Stimulated activated naive B cell treated with anti-CD40 and anti-IgM and Interleukin-4, amounts not matched to agents 10 μg/mL and 1 μg/mL and 100 μg/mL, for 72 hours (primary cell): ENCODE data around the gene BPGM.
A peak's percentile ranks its signal among the peaks of the same experiment; 100 is the strongest.

Source experiments
- ATAC-seq, 2 donors: fragments of 150-1000 bp; cut with Tn5 transposase; replicated peaks; 2 replicates each; pipeline ENCODE4 v1.10.0; 2021; ENCODE audit warnings: moderate library complexity in 1 of 2
- DNase-seq: peaks from one replicate; pipeline ENCODE4 v3.0.0; 2021
- H3K27ac Mint-ChIP-seq: one replicate; pipeline ENCODE4 v1.8.0; 2022; ENCODE audit warnings: mild to moderate bottlenecking, mixed read lengths
- H3K27me3 Mint-ChIP-seq, 2 donors: one replicate each; pipeline ENCODE4 v1.8.0; 2022; ENCODE audit warnings: mixed read lengths in 2 of 2
- H3K36me3 Mint-ChIP-seq, 2 donors: one replicate each; pipeline ENCODE4 v1.8.0; 2022; ENCODE audit warnings: mixed read lengths in 2 of 2, mild to moderate bottlenecking in 1 of 2
- H3K4me1 Mint-ChIP-seq, 2 donors: one replicate each; pipeline ENCODE4 v1.8.0; 2022; ENCODE audit warnings: mixed read lengths in 2 of 2, mild to moderate bottlenecking in 1 of 2
- H3K4me3 Mint-ChIP-seq, 2 donors: one replicate each; pipeline ENCODE4 v1.8.0; 2022; ENCODE audit warnings: mild to moderate bottlenecking in 2 of 2, mixed read lengths in 2 of 2, moderate library complexity in 1 of 2
- H3K9me3 Mint-ChIP-seq, 2 donors: one replicate each; pipeline ENCODE4 v1.8.0; 2022; ENCODE audit warnings: mixed read lengths in 2 of 2, mild to moderate bottlenecking in 1 of 2

BPGM gene

GRCh38 chr7:134623193-134623592 lies 23.5 kb upstream of the BPGM start:
- Mint-ChIP-seq H3K27ac (no peak overlapping the region), H3K36me3 (no peaks in the 10 kb centered on the region), H3K4me3 (no peak overlapping the region), H3K4me1 (peaks cover 3% of the 10 kb centered on the region in 2 donors), H3K9me3 (no peaks in the 10 kb centered on the region), H3K27me3 (peaks cover 18 to 42% of the 10 kb centered on the region in 2 donors)
- DNase-seq = no peak
- no peak for ATAC-seq

- peaks cover 28 to 38% of the 10 kb centered on the region in 2 donors for H3K27me3 Mint-ChIP-seq
- peaks cover 3 to 8% of the 10 kb centered on the region in 2 donors for H3K4me1 Mint-ChIP-seq
- no peaks in the 10 kb centered on the region for H3K9me3 Mint-ChIP-seq
- no peaks in the 10 kb centered on the region for H3K36me3 Mint-ChIP-seq
- ATAC-seq (no peak), DNase-seq (no peak)
- H3K4me3 Mint-ChIP-seq = no peak overlapping the region
- no peak overlapping the region for H3K27ac Mint-ChIP-seq
Observed at GRCh38 chr7:134625550-134625949, 21.1 kb upstream of the BPGM start.

- no peak for DNase-seq
- H3K4me1 Mint-ChIP-seq = peaks cover 3 to 8% of the 10 kb centered on the region in 2 donors
- no peaks in the 10 kb centered on the region for H3K36me3 Mint-ChIP-seq
- H3K4me3 Mint-ChIP-seq = no peak overlapping the region
- H3K27me3 Mint-ChIP-seq = peaks cover 39 to 44% of the 10 kb centered on the region in 2 donors
- H3K9me3 Mint-ChIP-seq = no peaks in the 10 kb centered on the region
- H3K27ac Mint-ChIP-seq = no peak overlapping the region
- peak in 1 of 2 donors; percentile 39 for ATAC-seq
Observed at GRCh38 chr7:134627109-134627774, 19.4 kb upstream of the BPGM start.

GRCh38 chr7:134627775-134628153 lies 18.9 kb upstream of the BPGM start:
- DNase-seq (no peak), ATAC-seq (no peak)
- no peaks in the 10 kb centered on the region for H3K9me3 Mint-ChIP-seq
- H3K36me3 Mint-ChIP-seq = no peaks in the 10 kb centered on the region
- H3K27me3 Mint-ChIP-seq = peaks cover 34 to 39% of the 10 kb centered on the region in 2 donors
- no peak overlapping the region for H3K27ac Mint-ChIP-seq
- H3K4me1 Mint-ChIP-seq = peaks cover 3 to 8% of the 10 kb centered on the region in 2 donors
- H3K4me3 Mint-ChIP-seq = no peak overlapping the region

- ATAC-seq (no peak), DNase-seq (no peak)
- Mint-ChIP-seq H3K27me3 (peaks cover 30% of the 10 kb centered on the region in 2 donors), H3K4me3 (no peak overlapping the region), H3K36me3 (no peaks in the 10 kb centered on the region), H3K27ac (no peak overlapping the region), H3K9me3 (no peaks in the 10 kb centered on the region), H3K4me1 (peaks cover 3 to 8% of the 10 kb centered on the region in 2 donors)
Observed at GRCh38 chr7:134629445-134629844, 17.2 kb upstream of the BPGM start.

GRCh38 chr7:134630237-134630636 lies 16.4 kb upstream of the BPGM start:
- DNase-seq (no peak), ATAC-seq (no peak)
- H3K4me1 Mint-ChIP-seq = peaks cover 3 to 8% of the 10 kb centered on the region in 2 donors
- H3K9me3 Mint-ChIP-seq = no peaks in the 10 kb centered on the region
- no peaks in the 10 kb centered on the region for H3K36me3 Mint-ChIP-seq
- H3K27me3 Mint-ChIP-seq = peaks cover 22 to 30% of the 10 kb centered on the region in 2 donors
- H3K4me3 Mint-ChIP-seq = no peak overlapping the region
- no peak overlapping the region for H3K27ac Mint-ChIP-seq

- no peaks in the 10 kb centered on the region for H3K9me3 Mint-ChIP-seq
- no peak overlapping the region for H3K27ac Mint-ChIP-seq
- H3K4me3 Mint-ChIP-seq = no peak overlapping the region
- H3K36me3 Mint-ChIP-seq = no peaks in the 10 kb centered on the region
- H3K4me1 Mint-ChIP-seq = peaks cover 6 to 12% of the 10 kb centered on the region in 2 donors
- H3K27me3 Mint-ChIP-seq = peaks cover 19 to 30% of the 10 kb centered on the region in 2 donors
- no peak for DNase-seq
- no peak for ATAC-seq
Observed at GRCh38 chr7:134630893-134631292, 15.8 kb upstream of the BPGM start.

- H3K4me3 Mint-ChIP-seq = no peak overlapping the region
- H3K27ac Mint-ChIP-seq = no peak overlapping the region
Observed at GRCh38 chr7:134632052-134632451, 14.6 kb upstream of the BPGM start.

GRCh38 chr7:134632937-134633540 lies 13.6 kb upstream of the BPGM start:
- Mint-ChIP-seq H3K36me3 (no peaks in the 10 kb centered on the region), H3K4me3 (no peak overlapping the region), H3K4me1 (peaks cover 8 to 18% of the 10 kb centered on the region in 2 donors), H3K27me3 (peaks cover 18 to 24% of the 10 kb centered on the region in 2 donors), H3K27ac (no peak overlapping the region), H3K9me3 (no peaks in the 10 kb centered on the region)
- peak; percentile 65 to 74 for ATAC-seq
- no peak for DNase-seq

More at GRCh38 chr7:134632052-134632451, 14.6 kb upstream of the BPGM start:
- no peak for DNase-seq
- no peaks in the 10 kb centered on the region for H3K36me3 Mint-ChIP-seq
- ATAC-seq = no peak
- no peaks in the 10 kb centered on the region for H3K9me3 Mint-ChIP-seq
- peaks cover 11 to 19% of the 10 kb centered on the region in 2 donors for H3K4me1 Mint-ChIP-seq
- H3K27me3 Mint-ChIP-seq = peaks cover 19 to 28% of the 10 kb centered on the region in 2 donors

- Mint-ChIP-seq H3K36me3 (no peaks in the 10 kb centered on the region), H3K27me3 (peaks cover 7 to 17% of the 10 kb centered on the region in 2 donors), H3K27ac (peak overlapping the region; percentile 20), H3K4me3 (peak overlapping the region in 1 of 2 donors; percentile 38), H3K9me3 (no peaks in the 10 kb centered on the region), H3K4me1 (peaks cover 8 to 11% of the 10 kb centered on the region in 2 donors)
- DNase-seq (no peak), ATAC-seq (peak; percentile 63 to 84)
Observed at GRCh38 chr7:134636008-134636449, 10.6 kb upstream of the BPGM start.

GRCh38 chr7:134637441-134637840 lies 9.2 kb upstream of the BPGM start:
- Mint-ChIP-seq H3K4me1 (peaks cover 8 to 11% of the 10 kb centered on the region in 2 donors), H3K27ac (peak overlapping the region; percentile 59), H3K4me3 (no peak overlapping the region)

GRCh38 chr7:134637934-134638719 lies 8.5 kb upstream of the BPGM start:
- DNase-seq (no peak), ATAC-seq (no peak)
- H3K27ac Mint-ChIP-seq = peak overlapping the region; percentile 59
- H3K4me1 Mint-ChIP-seq = peaks cover 8 to 11% of the 10 kb centered on the region in 2 donors
- peaks cover 2 to 4% of the 10 kb centered on the region in 2 donors for H3K9me3 Mint-ChIP-seq
- H3K27me3 Mint-ChIP-seq = peaks cover 0 to 6% of the 10 kb centered on the region in 2 donors
- H3K36me3 Mint-ChIP-seq = peaks cover 0 to 4% of the 10 kb centered on the region in 2 donors
- H3K4me3 Mint-ChIP-seq = no peak overlapping the region

More at GRCh38 chr7:134637441-134637840, 9.2 kb upstream of the BPGM start:
- Mint-ChIP-seq H3K27me3 (peaks cover 0 to 6% of the 10 kb centered on the region in 2 donors), H3K9me3 (peaks cover 2 to 4% of the 10 kb centered on the region in 2 donors), H3K36me3 (peaks cover 0 to 4% of the 10 kb centered on the region in 2 donors)
- DNase-seq (no peak), ATAC-seq (no peak)

GRCh38 chr7:134639061-134639460 lies 7.6 kb upstream of the BPGM start:
- ATAC-seq = no peak
- Mint-ChIP-seq H3K9me3 (peaks cover 2 to 4% of the 10 kb centered on the region in 2 donors), H3K27ac (no peak overlapping the region), H3K4me3 (no peak overlapping the region), H3K4me1 (peaks cover 8 to 11% of the 10 kb centered on the region in 2 donors), H3K36me3 (peaks cover 2 to 4% of the 10 kb centered on the region in 2 donors), H3K27me3 (peaks cover 0 to 6% of the 10 kb centered on the region in 2 donors)
- DNase-seq = no peak

- H3K36me3 Mint-ChIP-seq = peaks cover 4% of the 10 kb centered on the region in 2 donors
- H3K9me3 Mint-ChIP-seq = peaks cover 2 to 4% of the 10 kb centered on the region in 2 donors
- no peak for ATAC-seq
Observed at GRCh38 chr7:134639683-134640279, 6.9 kb upstream of the BPGM start.

More at GRCh38 chr7:134639683-134640279, 6.9 kb upstream of the BPGM start:
- H3K4me3 Mint-ChIP-seq = no peak overlapping the region
- H3K4me1 Mint-ChIP-seq = peaks cover 8 to 11% of the 10 kb centered on the region in 2 donors
- H3K27me3 Mint-ChIP-seq = peaks cover 0 to 6% of the 10 kb centered on the region in 2 donors
- no peak for DNase-seq
- no peak overlapping the region for H3K27ac Mint-ChIP-seq
